ENCODE measurements around the gene PSME3.

PSME3 gene

DNA sequence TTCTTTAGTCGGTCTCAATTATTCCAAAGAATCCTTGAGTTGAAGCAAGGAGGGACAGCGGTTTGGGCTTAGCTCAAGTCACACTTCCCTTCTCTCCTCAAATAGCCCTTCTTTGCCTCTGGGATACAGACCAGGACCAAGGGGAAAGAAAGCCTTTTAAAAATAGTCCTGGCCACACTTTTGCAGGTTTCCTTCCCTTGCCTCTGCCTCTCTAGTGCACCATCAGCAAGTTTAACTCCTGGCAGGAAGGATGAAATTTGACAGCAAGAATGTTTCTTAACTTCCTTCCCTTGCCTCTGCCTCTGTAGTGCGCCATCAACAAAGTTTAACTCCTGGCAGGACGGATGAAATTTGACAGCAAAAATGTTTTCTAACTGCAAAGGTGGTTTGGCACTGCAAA lies 60.2 kb downstream of the PSME3 start:
- no peak overlapping the region for H3K4me3 ChIP-seq (ENCODE audit: extremely low read depth, insufficient read depth, low read length, poor library complexity, severe bottlenecking)
- H3K9me3 ChIP-seq (ENCODE audit: control insufficient read depth, low read length): no peaks in the 10 kb centered on the region
- H3K36me3 ChIP-seq (ENCODE audit: control insufficient read depth, insufficient read depth, low read length): no peaks in the 10 kb centered on the region
- peaks cover 23% of the 10 kb centered on the region for H3K4me1 ChIP-seq (ENCODE audit: control insufficient read depth, insufficient read depth, low read length, poor library complexity, severe bottlenecking)
- 93% methylated on average over 2 to 4 of the region's 4 CpGs for WGBS, 2 experiments (ENCODE audit: insufficient coverage in 2 of 2)
- H3K27ac ChIP-seq (ENCODE audit: low read depth, low read length, severe bottlenecking): no peak overlapping the region

Data from mesodermal cell (in vitro differentiated cells).